ENCODE results near the gene C3orf20.
"Not testable (repeated sequence)": the region's sequence is repeated elsewhere in the genome, so short reads cannot be mapped to it uniquely, and the experiment has no call there.

The C3orf20 gene

DNA sequence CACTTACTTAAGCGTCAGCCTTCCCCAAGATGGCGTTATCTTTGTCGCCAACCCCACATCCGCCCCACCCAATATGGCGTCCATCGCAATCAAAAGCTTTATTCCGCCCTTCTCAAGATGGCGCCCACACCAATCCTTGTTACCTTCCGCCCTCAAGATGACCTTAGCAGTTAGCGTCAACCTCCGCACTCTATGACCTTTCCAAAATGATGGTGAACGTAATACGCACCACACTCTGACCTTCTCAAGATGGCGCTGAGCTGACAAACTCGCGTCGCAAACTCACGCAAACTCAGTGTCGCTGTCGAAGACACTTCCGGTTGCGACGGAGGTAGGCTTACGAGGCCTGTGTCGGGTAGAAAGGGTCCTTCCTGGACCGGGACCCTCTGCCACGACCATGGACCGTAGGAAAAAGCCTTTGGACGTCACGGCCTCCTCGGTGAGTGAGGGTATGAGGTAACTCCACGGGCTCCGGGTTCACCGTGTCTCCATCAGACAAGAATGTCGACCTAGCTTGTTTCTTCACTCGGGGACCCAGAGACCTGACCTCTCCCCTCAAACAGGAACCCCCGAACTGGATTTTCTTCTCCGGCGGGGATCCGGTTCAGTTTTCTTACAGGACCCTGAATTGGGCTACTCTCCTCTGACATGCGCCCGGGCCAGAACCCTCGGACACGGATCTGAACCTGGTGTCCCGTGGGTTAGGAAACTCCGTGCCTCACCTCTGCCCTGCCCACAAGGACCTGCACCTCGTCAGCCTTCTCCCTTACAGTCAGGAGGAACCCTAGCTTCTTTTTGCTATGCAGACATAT, 23.3 kb upstream of the C3orf20 start, which contains the start of gene CCDC174:
CCDC174 (plus strand) TSS at position 323 of the 812 bp plus-strand sequence; CDS start at position 398, 75 bp downstream.
- peak; percentile 93 for DNase-seq

DNA sequence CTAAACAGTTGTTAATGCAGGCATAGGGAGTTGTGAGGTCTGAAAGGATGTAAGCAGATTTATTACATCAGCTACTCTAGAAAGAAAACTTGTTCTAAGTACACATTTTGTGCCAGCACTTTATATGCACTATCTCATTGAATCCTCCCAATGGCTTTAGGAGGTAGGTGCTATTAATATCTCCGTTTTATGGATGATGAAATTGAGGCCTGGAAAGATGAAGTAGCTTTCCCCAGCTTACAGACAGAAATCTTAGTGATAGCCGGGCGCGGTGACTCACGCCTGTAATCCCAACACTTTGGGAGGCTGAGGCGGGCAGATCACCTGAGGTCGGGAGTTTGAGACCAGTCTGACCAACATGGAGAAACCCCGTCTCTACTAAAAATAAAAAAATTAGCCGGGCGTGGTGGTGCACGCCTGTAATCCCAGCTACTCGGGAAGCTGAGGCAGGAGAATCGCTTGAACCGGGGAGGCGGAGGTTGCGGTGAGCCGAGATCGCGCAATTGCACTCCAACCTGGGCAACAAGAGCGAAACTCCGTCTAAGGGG, 22.5 kb upstream of the C3orf20 start:
- DNase-seq = not testable (repeated sequence)

DNA sequence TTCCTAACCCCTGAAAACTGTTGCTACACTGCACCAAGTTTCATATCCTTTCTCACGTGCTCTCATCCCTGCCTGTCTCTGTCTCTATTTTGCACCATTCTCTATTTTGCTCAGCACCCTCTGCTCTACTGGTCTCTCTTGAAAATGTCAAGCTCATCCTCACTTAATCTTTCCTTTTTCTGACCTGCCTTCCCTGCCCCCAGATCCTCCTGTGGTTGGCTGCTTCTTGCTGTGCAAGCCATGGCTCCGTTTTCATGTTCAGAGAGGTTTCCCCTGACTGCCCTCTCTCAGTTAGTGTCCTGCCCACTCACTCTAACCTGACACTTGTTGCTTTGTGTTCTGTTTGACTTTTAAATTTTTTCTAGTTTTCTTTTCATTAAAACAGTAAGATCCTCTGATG, 17.4 kb upstream of the C3orf20 start:
- DNase-seq = no peak

DNA sequence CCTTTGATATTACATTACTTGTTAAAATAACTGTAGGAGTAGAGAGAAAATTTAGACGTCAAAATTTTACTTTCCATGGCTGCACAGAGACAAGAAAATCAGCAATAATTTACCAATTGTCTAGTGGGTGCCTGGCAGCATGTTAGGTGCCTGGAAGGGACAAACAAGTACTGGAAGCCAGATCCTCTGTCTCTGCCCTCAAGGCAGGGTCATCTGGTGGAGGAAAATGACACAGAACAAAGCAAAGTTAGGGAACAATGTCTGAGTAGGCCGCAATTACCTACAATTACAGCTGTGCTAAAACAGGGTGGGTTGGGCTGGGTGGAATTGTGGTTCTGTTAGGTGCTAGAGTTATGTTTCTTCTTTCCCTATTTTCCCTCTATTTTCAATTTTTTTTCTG, 16.0 kb upstream of the C3orf20 start:
- DNase-seq = no peak

DNA sequence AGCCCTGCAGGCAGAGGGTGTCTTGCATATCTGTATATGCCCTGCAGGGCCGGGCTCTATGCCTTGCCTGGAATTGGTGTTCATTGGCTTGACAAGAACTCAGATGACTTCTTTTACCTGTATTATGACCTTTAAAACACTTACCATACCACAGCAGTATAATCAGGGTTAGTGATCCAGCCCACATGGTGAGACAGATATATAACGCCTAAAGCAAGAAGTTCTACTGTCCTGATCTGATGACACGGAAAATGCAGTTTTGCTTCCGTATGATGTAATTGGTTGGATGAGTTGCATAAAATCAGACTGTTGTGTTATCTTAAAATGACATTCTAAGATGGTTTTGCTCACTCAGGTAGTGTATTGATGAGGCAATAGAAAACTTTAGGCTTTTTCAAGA, 14.0 kb upstream of the C3orf20 start:
- no peak for DNase-seq

DNA sequence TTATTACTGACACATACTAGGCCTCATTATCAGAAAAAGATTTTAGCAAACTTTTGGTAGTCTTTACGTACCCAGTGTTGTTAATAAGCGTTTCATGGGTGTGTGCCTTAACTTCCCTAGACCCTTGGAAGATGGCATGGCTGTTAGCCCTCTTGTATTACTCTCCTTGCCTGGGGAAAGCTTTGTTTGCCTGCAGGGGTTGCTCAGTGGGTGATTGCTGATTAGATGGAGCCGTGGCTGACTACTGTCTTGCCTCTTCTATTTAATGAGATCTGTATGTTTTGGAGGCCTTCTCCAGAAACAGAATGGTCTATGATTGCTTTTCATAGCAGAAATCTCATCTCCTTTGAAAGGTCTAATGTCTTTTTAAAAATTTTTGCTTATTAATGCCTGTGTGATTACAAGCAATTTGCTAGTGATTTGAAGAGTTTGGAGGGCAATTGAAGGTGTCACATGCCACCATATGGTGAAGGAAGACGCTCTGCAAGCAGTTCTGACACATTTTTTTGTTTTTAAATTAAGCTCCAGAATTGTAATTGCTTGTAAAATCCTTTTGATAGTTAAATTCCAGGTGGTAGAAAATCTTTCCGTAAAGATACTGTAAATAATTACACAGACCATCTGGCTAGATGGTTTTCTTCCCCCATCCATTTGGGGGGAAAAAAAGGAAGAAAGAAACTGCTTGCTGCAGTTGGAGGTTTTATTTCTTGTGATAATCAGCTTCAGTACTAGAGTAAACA, 11.4 kb upstream of the C3orf20 start:
- DNase-seq = no peak

DNA sequence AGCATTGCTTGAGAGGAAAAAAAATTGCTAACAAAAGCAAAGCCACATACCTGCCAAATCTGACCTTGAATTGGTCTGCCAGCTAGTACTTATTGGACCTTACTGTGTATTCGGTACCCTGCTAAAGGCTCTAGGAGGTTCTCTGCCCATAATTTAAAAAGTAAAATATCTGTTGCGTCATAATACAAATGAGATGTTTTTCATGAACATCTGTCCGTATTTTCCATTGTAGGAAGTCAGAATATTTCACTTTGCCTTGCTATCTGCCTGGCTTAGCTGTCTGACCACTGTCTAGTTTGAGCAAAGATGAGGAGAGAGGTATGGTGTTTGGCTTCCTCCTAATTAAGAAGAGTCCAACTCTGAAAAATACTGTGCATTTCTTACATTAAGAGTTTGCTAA, 10.8 kb upstream of the C3orf20 start:
- DNase-seq = no peak

DNA sequence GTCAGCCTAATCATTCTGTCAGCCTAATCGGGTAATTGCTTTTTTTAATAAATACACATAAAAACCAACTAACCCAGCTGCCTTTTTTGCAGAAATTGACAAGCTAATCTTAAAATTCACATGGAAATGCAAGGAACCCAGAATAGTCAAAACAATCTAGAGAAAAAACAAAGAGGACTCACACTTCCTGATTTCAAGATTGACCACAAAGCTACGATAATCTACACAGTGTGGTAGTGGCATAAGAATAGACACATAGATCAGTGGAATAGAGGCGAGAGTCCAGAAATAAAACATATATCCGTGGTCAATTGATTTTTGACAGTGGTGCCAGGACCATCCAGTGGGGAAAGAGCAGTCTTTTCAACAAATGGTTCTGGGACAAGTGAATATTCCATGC, 2.4 kb upstream of the C3orf20 start:
- no peak for DNase-seq

DNA sequence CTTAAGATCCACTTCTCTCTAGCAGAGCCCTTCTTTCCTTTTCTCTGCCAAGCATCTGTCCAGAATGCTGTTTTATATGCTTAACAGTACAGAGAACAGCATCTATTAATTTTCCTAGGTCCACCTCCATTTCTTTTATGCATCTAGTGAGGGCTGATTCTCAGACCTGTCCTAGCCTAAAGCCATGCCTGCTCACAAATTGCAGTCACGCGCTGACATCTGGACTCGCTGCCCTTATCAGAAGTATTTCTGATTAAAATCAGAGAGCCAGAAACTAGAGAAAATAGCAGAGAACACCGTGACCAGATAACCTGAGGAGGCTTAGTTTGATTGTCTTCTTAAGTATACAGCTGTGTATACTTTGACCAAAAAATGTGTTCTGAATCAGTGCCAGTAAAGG, 1.9 kb downstream of the C3orf20 start:
- DNase-seq = no peak

DNA sequence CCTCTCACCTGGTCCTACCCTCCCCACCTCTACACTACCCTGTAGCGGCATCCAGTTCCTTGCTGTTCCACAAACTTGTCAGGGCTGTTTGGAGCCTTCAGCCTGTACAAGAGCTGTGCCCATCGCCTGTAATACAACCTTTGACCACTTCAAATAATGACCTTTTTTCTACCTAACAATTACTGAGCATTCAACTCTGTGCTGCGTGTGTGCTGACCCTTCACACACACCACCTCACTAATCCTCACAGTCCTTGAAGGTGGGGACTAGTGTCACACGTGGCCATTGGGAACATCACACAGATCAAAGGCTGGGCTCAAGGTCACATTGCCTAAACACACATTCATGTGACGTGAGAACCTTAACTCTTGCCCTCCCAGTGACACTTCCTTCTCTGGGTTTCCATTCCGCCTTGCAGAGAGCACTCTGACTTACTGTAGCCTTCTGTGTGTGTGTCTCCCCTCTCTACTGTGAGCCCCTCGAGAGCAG, 3.1 kb downstream of the C3orf20 start:
- DNase-seq = no peak

DNA sequence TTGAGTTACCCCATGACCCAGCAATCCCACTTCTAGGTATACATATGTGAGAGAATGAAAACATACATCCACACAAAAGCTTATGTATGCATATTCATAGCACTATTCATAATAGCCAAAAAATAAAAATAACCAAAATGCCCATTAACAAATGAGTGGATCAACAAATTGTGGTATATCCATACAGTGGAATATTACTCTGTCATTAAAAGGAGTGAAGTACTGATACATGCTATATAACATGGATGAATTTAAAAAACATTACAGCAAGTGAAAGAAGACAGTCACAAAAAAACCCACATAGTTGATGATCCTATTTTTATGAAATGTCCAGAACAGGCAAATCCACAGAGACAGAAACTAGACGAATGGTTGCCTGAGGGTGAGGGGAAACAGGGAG, 5.2 kb downstream of the C3orf20 start:
- DNase-seq = no peak

DNA sequence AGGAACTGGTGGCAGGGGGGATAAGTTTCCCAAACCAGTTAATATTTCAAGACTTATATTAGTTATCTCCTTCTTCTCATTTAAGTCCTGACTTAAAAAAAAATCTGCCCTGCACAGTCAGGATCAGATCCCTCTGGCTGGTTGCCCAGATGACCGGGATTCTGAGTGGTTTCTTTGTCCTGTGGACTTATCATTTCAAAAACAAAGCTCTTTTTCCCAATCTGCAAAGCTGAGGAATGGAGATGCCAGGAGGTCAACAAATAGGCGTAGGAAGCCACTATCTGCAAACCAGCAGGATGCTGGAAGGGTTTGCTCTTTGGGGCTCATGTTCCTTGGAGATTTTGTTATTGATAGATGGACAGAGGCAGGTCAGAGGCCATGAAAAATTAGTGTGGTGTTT, 5.8 kb downstream of the C3orf20 start:
- no peak for DNase-seq

DNA sequence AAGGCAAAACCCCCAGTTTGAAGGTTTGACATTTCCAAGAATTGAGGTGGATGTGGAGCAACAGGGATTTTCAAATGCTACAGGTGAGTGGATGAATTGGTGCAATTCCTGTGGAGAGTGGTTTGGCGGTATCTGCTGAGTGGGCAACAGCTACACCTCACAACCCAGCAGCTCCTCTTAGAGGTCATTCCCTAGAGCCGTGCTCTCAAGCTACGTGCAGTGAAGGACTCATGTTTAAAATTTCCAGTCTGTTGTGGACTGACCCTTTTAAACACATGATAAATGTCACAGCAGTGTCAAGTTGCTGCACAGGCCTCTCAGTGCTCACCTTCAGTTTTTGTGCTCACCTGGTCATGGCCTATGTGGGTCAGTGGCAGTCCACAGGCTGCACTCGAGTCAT, 9.5 kb downstream of the C3orf20 start:
- no peak for DNase-seq

DNA sequence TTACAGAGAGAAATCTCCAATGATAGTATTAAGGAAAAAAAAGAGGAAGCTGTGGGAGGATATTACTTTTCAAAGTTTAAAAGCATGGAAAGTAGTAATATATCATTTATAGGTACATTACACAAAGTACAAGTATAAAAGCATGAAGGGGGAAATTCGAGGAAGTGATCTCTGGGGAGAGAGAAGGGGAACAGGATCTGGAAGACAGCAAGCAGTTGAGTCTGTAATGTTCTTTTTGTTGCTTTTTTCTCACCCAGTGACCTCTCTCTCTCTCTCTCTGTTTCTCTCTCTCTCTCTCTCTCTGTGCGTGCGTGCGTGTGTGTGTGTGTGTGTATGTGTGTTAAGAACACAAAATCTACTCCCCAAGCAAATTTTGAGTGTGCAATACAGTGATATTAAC, 10.2 kb downstream of the C3orf20 start:
- no peak for DNase-seq

DNA sequence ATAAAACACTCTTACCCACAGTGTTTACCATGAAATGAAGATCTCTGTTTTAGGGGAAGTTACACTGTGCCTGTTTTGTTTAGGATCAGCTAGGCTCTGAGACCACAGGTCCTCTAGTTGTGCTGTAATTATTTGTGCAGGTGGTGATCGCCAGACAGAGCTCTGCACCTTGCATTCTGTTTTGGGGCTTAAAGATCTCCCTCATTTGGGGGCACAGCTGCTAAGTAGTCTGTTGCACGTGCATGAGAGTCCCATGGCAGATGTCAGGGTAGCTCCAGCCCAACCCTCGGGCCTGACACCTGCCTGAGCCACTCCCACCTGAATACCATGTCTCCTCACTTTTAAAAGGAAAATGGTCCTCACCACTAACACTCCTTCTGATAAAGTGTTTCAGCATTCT, 12.4 kb downstream of the C3orf20 start:
- DNase-seq = no peak

DNA sequence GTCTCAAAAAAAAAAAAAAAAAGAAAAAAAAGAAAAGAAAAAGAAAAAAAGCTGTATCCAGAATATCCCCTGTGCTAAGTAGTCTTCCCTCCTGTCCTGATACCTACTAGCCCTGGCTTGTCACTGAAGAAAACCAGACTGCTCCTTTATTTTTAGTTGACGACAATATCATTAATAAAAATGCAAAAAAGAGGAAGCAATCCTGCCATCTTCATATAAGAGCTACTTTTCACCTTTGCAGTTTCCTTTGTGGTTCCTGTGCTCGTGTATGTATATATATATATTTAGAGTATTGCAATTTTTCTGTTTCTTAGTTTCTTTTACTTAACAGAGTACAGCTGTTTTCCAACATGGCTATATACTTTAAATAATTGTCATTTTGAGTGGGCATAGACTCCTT, 13.6 kb downstream of the C3orf20 start:
- DNase-seq = no peak

DNA sequence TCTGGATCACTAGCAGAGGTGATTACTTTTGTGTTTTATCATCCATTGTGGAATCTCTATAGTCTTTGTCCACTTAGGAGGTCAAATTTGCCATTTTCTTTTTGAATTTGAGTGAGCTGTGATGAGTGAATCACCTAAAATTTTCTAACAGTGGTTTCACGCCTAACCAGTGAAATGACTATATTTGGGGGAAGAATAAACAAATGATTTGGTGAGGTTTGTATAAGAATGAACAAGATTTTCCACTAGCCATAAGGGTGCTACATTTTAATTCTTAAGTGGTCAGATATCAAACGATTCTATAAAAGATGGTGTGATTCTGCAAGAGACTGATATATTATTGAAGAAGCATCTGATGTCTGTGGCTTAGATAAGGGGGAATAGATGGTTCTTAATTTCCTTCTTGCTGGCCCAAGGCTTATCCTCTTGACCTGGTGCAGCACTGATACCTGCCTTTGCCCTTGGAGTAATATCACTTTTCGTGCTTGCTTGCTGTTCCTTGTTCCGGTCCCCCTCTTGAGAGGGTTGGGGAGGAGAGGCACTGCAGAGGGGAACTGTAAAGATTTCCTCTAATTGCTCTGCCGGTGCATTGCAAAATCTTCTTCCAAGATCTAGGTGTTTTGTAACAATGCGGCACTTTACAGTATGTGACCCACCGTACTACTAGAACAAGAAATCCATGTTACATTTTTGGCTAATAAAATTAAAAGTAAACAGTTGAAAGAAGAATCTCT, 14.5 kb downstream of the C3orf20 start:
- no peak for DNase-seq

DNA sequence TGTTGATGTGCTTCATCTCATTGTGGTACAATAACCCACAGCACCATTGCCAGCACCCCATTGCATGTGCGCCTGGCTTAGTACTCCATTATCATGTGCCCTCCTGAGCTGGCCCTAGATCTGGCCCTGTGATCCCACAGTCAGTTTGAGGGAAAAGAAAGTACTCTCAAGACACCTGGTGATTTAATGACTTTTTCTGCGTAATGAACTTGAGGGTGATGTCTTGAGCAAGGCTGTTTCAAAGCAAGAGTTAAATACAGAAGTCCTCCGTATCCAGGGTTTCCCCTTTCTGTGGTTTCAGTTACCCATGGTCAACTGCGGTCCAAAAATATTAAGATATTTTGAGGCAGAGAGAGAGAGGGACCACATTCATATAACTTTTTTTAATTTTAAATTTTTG, 16.3 kb downstream of the C3orf20 start:
- DNase-seq = no peak

DNA sequence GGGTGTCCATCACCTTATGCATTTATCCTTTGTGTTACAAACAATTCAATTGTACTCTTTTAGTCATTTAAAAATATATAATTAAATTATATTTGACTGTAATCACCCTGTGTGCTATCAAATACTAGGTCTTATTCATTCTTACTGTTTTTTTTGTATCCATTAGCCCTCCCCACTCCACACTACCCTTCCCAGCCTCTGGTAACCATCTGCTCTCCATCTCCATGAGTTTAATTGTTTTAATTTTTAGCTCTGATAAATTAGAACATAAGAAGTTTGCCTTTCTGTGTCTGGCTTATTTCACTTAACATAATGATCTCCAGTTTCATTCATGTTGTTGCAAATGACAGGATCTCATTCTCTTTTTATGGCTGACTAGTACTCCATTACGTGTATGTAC, 16.8 kb downstream of the C3orf20 start:
- DNase-seq = no peak

DNA sequence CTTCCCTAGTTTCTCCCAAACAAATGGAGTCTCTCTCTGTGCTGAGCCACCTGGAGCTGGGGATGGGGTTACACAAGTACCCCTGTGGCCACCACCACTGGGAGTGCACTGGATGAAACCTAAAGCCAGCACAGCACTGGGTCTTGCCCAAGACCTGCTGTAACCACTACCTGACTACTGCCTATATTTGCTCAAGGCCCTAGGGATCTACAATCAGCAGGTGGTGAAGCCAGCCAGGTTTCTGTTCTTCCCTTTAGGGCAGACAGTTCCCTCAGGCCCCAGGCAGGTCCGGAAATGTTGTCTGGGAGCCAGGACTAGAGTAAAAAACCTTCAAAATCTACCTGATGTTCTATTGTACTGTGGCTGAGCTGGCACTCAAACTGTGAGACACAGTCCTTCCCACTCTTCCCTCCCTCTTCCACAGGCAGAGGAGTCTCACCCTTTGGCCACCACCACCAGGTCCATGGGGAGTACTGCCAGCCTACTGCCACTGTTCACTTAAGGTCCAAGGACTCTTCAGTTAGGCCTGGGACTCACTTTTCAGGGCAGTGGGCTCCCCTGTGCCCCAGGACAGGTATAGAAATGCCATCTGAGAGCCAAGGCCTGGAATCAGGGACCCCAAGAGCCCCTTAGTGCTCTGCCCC, 23.8 kb downstream of the C3orf20 start:
- no peak for DNase-seq

DNA sequence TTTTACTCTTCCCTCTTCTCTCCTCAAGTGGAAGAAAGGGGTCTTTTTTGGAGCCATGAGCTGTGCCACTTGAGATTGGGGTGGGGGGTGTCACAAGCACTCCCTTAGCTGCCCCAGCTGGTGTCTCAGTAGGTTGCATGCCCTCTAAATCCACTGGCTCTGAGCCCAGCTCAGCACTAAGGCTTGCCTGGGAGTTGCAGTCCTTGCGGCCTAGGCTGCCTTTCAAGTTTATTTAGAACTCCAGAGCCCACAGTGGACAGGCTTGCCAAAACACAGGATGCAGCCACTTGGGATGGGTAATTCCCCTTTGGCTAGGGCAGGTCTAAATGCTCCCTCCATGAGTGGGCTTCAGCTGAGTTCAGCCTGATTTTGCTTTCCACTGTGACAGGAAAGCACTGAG, 24.7 kb downstream of the C3orf20 start:
- DNase-seq = no peak

DNA sequence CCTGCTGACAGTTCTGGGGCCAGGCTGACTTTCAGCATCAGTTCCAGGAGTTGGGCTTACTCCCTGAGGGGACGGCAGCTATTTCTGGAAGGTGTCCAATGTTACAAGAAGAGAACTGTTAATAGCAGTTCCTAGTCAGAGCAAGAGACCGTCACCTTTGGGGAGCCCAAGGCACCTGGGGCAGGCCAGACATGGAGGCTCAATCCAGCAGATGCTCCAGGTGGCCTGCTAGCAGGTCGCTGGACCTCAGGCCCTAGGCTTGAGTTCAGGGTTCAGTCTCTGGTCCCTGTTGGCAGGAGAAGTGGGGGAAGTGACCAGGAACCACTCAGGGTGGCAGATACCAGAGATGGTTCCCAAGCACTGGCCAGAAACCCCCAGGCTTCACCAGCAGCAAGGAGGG, 25.9 kb downstream of the C3orf20 start:
- no peak for DNase-seq

DNA sequence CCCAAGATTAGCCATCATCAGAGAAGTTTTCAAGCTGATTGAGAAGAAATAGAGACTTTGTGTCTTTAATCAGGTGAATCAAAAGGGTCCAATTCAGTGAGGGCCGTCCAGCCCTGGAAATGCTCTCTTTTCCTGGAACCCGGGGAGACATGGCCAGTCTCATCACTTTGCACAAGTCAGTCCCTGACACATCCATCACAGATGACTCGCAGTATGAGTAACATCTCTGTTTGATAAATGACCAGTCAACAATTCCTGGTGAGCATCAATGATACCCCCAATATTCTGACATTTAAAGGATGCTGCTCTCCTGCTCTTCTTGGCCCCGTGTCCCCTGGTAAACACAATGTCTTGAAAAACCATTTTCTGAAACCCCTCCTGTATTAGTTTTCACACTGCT, 26.7 kb downstream of the C3orf20 start:
- DNase-seq = no peak
